ENCODE results near the gene KLF13.
"Not testable (repeated sequence)": the region's sequence is repeated elsewhere in the genome, so short reads cannot be mapped to it uniquely, and the experiment has no call there.

The KLF13 gene

DNA sequence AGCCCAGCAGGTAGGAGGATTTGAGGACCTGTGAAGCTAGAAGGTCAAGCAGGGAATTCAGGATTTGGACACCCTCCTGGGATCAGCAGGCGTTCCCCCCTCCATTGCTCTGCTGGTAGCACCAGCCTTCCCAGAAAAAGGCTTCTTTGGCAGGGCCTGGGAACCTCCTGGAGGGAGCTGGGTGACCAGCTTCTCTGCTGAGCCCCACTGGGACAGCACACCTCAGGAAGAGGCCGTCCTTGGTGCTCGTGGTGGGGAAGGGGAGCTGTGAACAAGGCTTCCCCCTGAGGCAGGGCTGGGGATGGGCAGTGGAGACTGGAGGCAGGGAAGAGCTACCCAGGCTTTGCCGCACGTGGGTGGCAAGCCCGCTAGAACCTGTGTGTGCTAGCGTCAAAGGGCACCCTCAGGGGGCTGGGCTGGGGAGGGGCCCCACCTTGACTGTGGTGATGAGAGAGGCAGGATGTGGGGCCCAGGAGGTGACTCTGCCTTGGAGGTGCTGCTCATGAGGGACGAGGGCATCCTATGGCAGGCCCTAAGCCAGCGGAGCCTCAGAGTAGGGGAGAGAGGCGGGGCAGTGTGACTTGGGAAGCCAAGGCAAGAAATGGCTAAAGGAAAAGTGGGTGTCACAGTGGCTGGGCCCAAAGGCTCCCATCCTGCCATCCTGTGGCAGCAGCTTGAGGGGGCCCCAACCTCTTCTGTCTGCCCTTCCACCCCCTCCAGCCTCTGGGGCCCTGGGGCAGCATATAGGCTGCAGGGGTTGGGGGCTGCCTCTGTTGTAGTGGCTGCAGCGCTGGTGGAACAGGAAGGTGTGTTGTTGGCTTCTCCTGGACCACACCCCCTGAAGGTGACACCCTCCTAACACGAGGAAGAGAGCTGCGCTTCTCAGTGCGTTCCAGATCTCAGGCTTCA is 20.7 kb downstream of the KLF13 start:
- DNase-seq: no peak

DNA sequence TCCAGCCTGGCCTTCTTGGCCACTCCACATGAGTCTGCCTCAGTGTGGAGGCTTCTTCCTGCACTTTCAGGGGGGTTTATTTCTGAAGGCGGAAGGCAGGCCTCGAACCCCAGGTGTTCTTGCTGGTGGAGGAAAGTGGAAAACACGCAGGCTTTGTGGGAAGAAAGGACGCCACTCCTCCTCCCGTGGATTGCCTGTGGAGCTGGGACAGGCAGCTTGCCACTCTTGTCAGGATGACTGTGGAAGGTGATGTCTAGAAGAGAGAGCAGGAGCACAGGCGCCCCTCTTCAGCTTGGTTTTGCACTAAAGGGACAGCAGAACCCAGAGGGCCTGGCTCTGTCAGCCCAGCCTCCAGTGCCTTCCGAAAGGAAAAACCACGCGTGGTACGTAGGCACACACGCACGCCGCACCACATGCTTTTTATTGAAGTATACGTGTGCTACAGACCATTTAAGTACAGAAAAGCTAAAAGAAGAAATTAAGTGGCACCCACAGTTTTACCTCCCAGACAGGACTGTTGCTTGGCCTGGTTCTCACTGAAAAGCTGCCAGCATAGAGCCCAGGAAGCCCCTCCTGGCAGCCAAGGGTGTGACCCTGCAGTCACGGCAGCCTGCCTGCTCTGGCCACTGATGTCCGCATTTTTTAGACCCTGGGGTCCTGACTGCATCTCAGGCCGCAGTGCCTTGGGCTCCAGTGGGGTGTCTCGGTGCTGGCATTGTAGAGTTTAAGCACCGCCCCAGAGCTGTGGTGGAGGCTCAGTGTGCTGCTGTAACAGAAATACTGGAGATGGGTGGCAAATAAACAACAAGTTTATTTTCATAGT is 21.6 kb downstream of the KLF13 start:
- no peak for DNase-seq

DNA sequence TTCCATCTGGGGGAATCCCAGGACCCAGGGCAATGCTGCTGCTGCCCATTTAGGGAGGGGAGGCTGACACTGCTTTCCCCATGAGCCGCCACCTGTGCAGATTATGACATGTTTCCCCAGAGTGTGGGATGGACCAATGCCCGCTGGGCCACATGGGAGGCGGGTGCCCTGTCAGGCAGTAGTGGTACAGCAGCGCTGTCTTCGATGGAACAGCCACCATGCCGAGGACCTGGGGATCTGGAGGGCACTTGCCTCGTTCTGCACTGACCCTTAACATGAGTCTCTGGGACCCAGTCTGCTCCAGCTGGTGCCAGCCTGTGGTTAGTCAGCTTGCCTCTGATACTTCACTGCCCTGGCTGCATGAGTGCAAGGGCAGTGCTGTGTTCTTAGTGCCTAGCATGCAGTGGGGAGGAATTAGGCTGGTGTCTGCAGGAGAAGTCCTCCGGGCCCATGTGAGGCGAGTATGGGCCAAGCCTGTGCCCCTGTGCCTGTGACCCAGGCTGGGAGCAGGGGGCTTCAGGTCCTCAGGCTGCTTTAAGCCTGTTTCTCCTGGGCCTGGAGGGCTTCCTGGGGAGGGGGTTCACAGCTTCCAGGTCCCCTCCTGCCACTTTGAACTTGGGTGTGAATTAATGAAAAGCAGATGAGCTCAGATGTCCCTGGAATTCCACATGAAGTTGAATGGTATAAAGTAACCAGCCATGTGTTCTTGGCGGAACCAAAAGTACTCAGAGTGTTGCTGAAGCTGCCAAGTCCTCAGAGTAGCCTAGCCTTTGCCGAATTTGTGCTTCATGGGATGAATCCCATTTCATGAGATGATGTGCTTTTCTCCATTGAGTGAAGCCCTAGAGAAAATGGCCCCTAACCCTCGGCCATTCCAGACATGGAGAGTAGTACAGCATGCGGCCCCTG is 22.9 kb downstream of the KLF13 start:
- no peak for DNase-seq

DNA sequence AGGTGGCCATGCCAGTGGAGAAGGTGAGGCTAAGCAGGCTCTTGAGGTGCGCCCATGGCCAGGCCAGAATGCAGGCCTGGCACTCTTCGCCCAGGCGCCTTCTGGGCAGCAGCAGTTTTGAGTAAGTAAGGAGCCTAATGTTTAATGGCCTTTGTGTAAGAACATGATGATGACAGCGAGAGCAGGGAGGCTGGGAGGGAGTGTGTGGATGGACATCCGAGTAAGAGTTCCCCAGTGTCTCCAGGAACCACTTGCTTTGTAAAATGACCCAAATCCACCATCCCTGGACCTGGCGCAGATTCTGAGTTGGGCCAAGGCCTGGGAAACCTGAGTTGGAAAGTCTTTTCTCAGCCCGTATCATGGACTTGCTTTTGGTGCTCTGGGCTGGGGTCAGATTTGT is 24.1 kb downstream of the KLF13 start:
- DNase-seq: no peak

DNA sequence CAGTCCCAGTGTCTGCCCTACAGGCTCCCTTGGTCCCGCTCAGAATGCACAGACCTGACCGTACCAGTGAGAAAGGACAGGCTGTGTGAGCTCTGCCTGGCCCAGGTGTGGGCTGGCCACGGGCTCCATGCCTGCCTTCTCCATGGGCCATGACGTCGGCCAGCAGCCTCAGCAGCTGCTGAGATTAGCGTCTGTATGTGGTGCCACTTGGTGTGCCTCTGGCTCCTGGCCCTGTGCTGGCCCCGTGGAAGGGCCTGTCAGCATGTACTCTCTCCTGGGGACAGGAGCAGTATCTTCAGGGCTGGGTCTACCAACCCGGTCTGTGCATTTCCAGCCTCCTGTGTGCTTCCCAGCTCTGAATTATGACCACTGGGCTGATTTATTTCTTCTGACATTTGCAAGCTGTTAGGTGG is 25.7 kb downstream of the KLF13 start:
- DNase-seq: no peak

DNA sequence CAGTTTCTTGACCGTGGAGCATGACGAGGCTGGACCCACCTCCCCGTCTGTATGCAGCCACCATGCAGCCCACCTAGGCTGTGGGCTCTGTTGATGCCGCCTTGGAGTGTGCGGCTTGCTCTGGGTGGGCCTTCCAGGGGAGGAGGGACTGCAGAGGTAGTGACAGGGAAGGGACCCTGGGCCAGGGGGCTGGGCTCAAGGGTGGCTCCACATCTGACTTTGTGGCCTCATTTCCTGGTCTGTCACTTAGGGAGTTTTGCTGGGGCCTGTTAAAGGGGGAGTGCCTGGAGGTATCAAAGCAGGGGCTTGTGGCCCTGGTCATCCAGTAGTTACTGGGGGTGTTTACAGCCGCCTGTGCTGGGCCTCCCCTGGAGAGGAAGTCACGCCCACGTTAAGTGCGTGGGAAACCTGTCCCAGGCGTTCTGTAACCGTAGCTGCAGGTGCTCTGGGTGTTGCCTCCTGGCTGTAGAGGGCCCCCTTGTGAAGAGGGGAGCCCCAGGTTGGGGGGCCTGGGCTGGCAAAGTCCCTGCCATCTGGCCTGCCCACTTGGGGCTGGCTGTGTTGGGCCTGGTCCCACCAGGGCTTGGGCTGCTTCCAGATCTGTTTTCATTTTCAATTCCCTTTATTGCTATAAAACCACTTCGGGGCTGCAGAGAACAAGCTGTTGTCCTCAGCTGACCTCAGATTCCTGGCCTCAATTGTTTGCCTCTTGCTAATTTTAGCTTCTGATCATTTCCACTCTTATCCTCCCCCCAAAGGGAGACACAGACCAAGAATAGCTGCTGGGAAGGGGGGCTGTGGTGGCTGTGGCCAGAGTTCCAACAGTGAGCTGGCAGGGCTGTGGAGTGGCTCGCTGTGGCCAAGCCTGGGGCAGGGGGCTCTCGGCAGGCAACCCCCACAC is 26.5 kb downstream of the KLF13 start:
- DNase-seq: no peak

DNA sequence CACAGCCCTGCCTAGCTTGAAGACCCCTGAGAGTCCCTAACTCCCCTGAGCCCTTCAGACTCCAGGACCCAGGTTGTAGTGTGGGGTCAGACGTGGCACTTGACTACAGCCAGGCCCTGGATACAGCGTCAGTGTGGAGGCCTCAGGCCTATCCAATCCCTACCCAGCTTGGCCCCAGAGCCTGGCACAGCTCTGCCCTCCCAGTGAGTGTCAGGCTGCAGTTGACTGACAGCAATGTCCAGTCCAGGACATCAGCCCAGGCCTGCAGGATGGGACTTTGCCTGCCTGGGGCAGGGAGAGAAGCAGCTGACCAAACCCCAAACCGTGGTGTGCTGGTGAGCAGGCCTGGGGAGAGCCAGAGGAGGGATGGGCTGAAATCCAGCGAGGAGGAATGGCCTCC is 27.3 kb downstream of the KLF13 start:
- DNase-seq: no peak

DNA sequence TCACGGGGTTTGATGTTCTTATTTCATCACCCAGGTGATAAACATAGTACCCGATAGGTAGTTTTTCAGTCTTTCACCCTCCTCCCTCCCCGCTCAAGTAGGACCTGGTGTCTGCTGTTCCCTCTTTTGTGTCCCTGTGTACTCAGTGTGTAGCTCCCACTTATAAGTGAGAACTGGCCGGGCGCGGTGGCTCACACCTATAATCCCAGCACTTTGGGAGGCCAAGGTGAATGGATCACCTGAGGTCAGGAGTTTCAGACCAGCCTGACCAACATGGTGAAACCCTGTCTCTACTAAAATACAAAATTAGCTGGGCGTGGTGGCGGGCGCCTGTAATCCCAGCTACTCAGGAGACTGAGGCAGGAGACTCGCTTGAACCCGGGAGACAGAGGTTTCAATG is 29.5 kb downstream of the KLF13 start:
- not testable (repeated sequence) for DNase-seq

DNA sequence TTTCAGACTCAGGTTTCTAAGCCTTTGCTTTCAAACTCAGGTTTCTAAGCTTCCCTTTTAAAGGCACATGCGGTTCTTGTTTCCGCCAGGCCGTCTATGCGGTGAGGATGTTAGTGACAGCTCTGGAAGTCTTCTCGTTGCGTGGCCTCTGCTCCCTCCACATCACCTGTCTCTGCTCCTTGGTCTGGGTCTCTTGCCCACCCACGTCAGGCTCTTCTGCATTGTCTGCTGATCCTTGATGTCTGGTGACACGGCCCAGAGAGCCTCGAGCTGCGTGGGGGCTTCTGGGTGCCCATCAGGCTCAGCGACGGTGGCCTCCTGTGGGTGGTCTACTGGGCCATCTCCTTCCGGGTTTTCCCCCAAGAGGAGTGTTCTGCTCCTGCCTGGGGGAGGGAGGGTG is 30.5 kb downstream of the KLF13 start:
- DNase-seq: no peak

DNA sequence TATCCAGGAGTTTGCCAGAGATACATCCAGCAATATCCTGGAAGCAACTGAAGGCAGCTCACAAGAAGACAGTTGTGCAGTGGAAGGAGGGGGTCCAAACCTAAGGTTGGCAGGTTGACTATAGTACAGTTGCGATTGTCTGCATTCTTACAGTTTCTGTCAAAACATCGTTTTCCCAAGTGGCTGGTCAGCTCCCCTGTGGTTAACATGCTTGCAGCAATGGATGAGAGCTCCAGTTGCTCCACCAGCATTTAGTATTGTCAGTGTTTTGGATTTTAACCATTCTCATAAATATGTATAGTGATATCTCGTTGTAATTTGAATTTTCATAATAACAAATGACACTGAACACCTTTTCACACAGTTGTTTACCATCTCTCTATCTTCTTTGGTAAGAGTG is 31.5 kb downstream of the KLF13 start:
- DNase-seq: no peak

DNA sequence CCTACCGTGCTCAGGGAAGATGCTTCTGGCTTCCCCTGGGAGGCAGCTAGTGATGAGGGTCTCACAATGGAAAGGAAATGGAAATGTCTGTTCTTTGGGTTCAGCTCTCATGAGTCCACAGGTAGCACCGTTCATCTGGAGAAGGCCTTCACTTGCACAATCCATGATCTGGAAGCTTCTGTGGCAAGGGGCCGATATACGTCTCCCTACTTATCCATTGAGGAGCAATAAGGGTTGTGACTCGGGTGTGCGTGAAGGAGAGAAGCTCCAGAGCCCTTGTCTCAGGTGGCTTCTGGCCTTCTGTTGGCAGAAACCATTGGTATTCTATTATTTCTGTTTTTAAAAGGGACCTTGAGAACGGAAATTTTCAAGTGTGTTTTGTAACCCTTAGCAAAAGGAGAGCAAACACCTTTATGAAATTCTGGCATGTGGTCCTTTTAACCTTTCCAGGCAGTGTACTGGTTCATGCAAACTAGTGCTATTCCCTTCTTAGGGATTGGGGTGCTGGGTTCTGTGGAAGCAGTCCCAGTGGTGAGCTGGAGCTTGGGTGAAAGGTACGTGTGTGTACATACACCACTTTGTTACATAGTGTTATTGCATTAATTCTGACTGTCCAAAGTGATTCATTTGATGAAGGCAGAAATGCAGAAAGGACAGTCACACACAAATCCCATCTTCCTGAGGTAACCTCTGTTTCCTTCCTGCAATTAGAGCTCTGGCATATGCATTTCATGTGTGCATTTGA is 32.5 kb downstream of the KLF13 start:
- DNase-seq: no peak

DNA sequence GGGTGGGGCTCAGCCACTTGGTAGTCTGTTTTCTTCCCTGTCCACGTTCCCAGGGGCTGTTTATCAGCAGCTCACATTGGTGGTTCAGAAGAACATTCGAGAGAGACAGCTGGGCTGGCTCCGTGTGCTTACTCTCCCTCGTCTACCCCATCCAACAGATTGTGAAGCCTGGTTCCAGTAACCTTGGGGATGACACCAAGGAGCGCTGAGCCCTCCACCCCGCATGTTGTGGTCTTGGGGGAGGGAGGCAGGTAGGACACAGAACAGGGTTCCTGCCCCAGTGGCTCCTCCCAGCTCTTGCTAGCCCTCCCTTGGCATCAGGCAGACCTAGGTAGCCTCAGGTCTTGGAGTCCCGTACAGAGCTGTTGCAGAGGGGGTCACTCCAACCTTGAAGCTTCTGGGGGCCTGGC is 33.1 kb downstream of the KLF13 start:
- DNase-seq: peak; percentile 8

DNA sequence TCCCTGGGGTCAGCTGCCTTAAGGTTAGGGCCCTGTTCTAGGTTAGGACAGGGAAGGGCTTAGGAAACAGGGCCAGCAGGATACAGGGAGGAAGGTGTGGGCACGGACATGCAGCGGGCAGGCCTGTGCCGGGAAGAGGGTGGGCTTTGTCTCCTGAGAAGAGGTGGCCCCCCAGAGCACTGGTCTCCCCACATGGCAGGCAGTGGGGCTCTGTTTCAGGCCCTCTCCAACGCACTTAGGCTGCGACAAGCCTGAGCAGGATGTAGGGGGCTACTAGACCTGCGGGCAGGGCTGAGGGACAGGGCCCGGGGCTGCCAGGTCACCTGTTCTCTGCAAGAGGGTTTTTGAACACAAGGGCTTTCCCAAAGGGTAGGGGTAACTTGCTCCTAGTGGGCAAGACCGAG is 33.5 kb downstream of the KLF13 start:
- no peak for DNase-seq

DNA sequence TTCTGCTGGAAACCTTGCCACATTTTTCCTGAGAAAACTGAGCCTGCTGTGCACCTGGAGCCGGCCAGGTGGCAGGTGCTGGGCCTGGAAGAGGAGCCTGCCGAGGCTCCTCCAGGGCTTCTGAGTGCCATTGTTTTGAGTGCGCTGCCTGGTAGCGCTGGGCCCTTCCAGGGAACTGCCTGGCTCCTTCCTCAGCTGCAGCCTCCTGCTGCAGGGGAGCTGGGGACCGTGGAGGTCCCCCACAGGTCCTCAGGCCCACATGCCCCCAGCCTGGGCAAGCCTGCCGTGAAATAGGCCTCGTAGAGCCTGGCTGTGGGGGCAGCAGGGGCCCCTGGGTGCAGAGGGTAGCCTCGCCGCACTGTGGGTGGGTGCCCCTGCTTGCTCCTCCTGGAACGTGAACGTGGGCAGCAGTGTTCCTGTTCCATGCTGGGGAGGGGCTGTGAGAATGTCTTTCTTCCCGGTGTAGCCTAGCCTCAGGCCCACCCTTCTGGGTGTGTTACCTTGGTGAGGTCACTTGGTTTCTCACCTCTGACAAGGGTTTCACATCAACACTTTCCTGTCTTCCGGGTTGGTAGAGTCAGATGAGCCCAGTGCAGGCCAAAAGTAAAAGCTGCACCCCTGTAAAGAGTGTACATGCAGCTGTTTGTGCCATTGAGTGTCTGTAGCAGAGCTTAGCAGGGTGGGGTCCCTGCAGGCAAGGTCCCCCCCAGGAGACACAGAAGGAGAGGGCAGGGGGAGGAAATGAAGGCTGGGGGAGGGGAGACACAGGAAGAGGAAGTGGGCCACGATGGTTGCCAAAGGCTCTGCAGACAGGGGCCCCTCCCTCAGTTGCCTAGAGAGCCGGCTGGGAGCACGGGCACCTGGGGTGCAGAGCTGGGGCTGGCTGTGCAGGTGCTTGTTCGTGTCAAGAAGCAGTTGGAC is 34.5 kb downstream of the KLF13 start:
- DNase-seq: peak; percentile 10

DNA sequence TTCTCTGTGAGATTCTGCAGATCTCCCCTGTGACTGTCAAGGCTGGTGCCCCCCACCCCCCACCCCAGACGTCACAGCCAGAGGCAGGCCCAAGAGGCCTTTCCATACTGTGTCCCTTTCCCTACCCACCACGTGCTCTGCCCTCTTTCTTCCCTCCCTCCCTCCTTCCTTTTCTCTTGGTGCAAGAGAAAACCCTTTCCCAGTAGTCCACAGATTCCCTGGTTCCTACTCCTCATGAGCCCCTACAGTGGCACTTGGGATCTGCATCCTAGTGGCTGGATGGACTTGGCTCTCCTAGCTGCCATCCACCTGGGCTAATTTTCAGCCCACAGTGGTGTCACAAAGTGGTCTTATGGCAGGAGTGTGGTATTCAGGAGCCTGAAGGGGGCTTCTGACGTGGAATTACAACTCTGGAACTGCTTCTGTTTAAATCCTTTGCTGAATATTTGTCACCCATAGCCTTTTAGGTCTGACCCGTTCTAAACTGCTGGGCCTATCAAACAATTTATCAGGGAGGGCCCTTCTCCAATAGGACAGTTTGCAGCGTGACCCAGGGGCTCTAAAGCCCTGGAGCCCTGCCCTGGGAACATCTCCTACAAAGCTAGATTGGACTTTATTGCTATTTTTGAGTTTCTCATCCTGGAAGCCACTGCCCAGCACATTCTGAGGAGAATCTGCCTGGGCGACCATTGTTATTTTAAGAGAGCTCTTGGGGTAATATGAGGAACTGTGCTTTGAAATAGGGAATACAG is 35.3 kb downstream of the KLF13 start:
- no peak for DNase-seq

DNA sequence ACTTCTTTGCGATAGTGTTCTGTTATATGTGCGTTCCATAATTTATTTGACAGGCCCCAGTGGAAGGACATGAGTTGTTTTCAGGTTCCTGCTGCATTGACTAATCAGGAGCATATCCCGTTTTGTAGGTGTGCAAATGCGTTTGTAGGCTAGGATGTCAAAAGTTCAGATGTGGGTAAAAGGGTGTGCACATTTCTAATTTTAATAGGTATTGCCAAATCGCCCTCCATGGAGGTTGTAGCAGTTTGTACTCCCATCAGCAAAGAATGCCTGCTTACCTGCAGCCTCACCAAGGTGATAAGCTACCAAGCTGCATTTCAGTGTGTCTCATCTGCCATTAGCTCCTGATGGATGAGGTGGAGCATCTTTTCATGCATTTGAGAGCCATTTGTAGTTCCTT is 36.3 kb downstream of the KLF13 start:
- no peak for DNase-seq

DNA sequence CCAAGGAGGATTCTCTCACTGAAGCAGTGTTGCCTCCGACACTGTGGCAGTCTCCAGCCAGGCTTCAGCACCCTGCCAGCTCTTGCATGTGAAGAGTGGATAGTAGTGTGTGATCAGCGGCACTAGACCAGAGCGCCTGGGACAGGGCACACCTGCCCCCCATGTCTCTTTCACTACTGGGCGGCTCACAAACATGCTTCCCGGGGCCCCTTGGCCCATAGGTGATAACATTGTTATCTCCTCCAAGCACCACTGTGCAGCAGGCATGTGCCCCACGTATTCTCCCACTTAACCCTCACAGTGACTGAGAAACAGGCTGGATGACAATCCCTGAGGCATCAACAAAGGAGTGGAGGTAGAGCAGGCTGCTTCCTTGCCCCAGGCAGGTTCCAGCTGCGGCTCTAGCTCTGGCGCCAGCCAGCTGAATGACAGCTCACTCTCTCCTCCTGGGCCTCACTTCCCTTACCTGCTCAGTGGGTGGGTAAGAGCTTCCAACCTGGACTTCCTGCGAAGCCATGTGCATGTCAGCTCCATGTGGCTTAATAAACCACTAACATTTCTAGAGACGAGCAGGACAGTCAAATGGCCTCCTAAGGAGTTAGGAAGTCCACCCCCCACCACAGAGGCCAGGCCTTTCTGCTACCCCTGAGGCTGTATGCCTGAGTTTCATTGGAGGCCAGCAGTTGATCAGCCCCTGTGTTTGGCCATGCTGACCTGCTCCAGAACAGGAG is 37.8 kb downstream of the KLF13 start:
- no peak for DNase-seq

DNA sequence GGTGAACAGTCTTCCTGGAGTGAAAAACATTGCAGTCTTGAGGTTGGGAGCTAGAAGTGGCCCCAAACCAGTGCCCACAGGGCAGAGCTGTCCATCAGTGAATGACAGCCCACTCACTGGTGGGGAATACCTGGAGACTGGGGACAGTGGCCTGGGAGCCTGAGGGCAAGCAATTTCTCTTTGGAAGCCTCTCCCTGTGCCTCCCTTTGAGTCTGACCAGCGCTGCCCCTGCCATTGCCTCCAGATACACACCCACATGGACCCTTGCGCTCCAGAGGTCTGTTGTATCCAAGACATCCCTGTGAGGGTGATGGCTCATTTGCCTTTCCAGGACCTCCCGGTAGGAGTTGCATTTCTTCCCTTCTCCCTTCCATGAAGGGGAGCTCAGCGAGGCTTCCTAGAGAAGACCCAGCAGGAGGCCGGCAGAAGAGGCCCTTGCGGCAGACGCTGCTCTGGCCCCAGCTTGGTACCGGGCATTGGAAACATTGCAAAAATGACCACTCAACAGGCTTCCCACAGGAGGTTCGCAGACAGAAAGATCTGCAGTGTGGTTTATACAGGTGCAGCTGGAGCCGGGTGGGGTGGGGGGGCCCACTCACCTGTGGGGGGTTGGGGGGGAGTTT is 38.5 kb downstream of the KLF13 start:
- DNase-seq: no peak
